Hepatocyte (in vitro differentiated cells): ENCODE results near the gene OR13H1. TPM values are rescaled to one million over a fixed set of nuclear protein-coding genes. Genes with fewer than 3 reads are reported as not detected.
"Not testable (repeated sequence)": the region's sequence is repeated elsewhere in the genome, so short reads cannot be mapped to it uniquely, and the experiment has no call there.

Experiments used
- DNase-seq: peaks from one replicate; pipeline ENCODE4 v3.0.0-alpha.2; 2016; ENCODE audit warnings: low spot score
- H2AFZ ChIP-seq: fragments of 200-600 bp; sonication (generic); 2 replicates; pipeline ENCODE4 v1.6.0; 2016; ENCODE audit warnings: antibody characterized with exemption, mild to moderate bottlenecking
- H3K27ac ChIP-seq: fragments of 200-600 bp; sonication (generic); 2 replicates; pipeline ENCODE4 v1.5.1; 2016; ENCODE audit warnings: mild to moderate bottlenecking
- H3K27me3 ChIP-seq: fragments of 200-600 bp; sonication (generic); 2 replicates; pipeline ENCODE4 v1.6.1; 2016
- H3K36me3 ChIP-seq: fragments of 200-600 bp; sonication (generic); replicated peaks from 2 replicates; pipeline ENCODE4 v1.5.1; 2016; ENCODE audit warnings: low read depth; ENCODE audit not compliant: insufficient read depth
- H3K4me1 ChIP-seq: fragments of 200-600 bp; sonication (generic); 2 replicates; pipeline ENCODE4 v1.5.1; 2016; ENCODE audit warnings: mild to moderate bottlenecking, moderate library complexity; ENCODE audit not compliant: insufficient read depth
- H3K4me2 ChIP-seq: fragments of 200-600 bp; sonication (generic); 2 replicates; pipeline ENCODE4 v1.6.0; 2016
- H3K4me3 ChIP-seq: fragments of 200-600 bp; sonication (generic); 2 replicates; pipeline ENCODE4 v1.5.1; 2016; ENCODE audit warnings: mild to moderate bottlenecking
- H3K79me2 ChIP-seq: fragments of 200-600 bp; sonication (generic); 2 replicates; pipeline ENCODE4 v1.6.0; 2017; ENCODE audit warnings: mild to moderate bottlenecking
- H3K9me2 ChIP-seq: fragments of 200-600 bp; sonication (generic); replicated peaks from 2 replicates; pipeline ENCODE4 v1.6.0; 2017; ENCODE audit warnings: mild to moderate bottlenecking; ENCODE audit not compliant: insufficient read depth
- H3K9me3 ChIP-seq: fragments of 200-600 bp; sonication (generic); 2 replicates; pipeline ENCODE4 v1.5.1; 2016; ENCODE audit warnings: low read depth, mild to moderate bottlenecking
- H4K20me1 ChIP-seq: fragments of 200-600 bp; sonication (generic); 2 replicates; pipeline ENCODE4 v1.6.0; 2016; ENCODE audit warnings: mild to moderate bottlenecking; ENCODE audit not compliant: insufficient read depth, poor library complexity, severe bottlenecking
- EZH2 ChIP-seq: fragments of 200-600 bp; sonication (generic); IDR thresholded peaks from 2 replicates; pipeline ENCODE4 v1.6.1; 2016; ENCODE audit warnings: antibody characterized with exemption, mild to moderate bottlenecking, borderline replicate concordance
- EZH2phosphoT487 ChIP-seq: fragments of 200-600 bp; sonication (generic); IDR thresholded peaks from one replicate; pipeline ENCODE4 v1.6.1; 2018; ENCODE audit warnings: antibody characterized with exemption, mild to moderate bottlenecking, low read depth, moderate library complexity; ENCODE audit not compliant: unreplicated experiment, severe bottlenecking
- WGBS: methylation state at CpG from one replicate; pipeline ENCODE4 v1.1.6; 2016; ENCODE audit warnings: low lambda C conversion rate; ENCODE audit errors: missing lambda C conversion rate; 5-methylcytosine and 5-hydroxymethylcytosine counted together
- polyA plus RNA-seq: library from polyadenylated mRNA; unstranded; fragments of >200 nt; fragmentation: Nextera tagmentation; extraction: Ambion mirVana; gene quantifications from 2 replicates; pipeline ENCODE4 v1.2.1, GENCODE V29; 2016
- total RNA-seq: library from RNA; depleted of rRNA; stranded (reverse); fragments of >200 nt; gene quantifications from 2 replicates; pipeline ENCODE4 v1.2.3, GENCODE V29; 2014
- TF ChIP-seq, protein P1 (sequence below): fragments of 200-600 bp; sonication (generic); IDR thresholded peaks from 2 replicates; pipeline ENCODE4 v1.5.1; 2016; ENCODE audit warnings: antibody characterized with exemption, mild to moderate bottlenecking; ENCODE audit not compliant: poor library complexity

Gene OR13H1
- total and polyA plus RNA-seq, 2 experiments from 2014 or later: not detected

DNA sequence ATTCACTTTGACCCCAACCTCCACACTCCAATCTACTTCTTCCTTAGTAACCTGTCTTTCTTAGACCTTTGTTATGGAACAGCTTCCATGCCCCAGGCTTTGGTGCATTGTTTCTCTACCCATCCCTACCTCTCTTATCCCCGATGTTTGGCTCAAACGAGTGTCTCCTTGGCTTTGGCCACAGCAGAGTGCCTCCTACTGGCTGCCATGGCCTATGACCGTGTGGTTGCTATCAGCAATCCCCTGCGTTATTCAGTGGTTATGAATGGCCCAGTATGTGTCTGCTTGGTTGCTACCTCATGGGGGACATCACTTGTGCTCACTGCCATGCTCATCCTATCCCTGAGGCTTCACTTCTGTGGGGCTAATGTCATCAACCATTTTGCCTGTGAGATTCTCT is 344 bp downstream of the OR13H1 start:
- Histone ChIP-seq H3K27ac (no peak overlapping the region), H3K4me2 (no peak overlapping the region), H3K9me2 (no peaks in the 10 kb centered on the region), H3K9me3 (no peaks in the 10 kb centered on the region), H3K4me1 (no peaks in the 10 kb centered on the region), H4K20me1 (no peaks in the 10 kb centered on the region), H3K79me2 (no peaks in the 10 kb centered on the region), H3K36me3 (no peaks in the 10 kb centered on the region), H2AFZ (no peak overlapping the region), H3K4me3 (no peak overlapping the region), H3K27me3 (no peaks in the 10 kb centered on the region)
- no peak for DNase-seq
- 82% methylated on average over 4 of the region's 4 CpGs for WGBS
- TF ChIP-seq EZH2phosphoT487: no peak
- TF ChIP-seq EZH2: no peak
- TF ChIP-seq, protein P1, sequence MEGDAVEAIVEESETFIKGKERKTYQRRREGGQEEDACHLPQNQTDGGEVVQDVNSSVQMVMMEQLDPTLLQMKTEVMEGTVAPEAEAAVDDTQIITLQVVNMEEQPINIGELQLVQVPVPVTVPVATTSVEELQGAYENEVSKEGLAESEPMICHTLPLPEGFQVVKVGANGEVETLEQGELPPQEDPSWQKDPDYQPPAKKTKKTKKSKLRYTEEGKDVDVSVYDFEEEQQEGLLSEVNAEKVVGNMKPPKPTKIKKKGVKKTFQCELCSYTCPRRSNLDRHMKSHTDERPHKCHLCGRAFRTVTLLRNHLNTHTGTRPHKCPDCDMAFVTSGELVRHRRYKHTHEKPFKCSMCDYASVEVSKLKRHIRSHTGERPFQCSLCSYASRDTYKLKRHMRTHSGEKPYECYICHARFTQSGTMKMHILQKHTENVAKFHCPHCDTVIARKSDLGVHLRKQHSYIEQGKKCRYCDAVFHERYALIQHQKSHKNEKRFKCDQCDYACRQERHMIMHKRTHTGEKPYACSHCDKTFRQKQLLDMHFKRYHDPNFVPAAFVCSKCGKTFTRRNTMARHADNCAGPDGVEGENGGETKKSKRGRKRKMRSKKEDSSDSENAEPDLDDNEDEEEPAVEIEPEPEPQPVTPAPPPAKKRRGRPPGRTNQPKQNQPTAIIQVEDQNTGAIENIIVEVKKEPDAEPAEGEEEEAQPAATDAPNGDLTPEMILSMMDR: no peak

DNA sequence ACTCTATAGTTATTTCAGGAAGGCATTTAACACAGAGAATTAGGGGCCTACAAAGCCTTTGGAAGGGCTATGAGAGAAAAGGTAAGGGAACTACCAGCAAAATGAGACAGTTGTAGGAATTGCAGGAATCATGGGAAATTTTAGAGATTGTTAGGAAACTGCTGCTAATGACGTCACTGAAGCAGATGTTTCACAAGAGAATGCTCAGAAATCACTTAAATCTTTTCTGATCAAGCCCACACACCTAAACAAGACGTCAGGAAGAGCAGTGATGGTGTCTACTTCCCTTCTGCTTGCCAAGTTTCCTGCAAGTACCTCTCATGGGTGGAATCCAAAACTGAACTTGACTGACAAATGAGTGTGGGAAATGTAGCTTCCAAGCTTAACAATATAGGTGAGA is 5.1 kb downstream of the OR13H1 start:
- Histone ChIP-seq H2AFZ (no peak overlapping the region), H4K20me1 (no peaks in the 10 kb centered on the region), H3K4me1 (no peaks in the 10 kb centered on the region), H3K4me2 (no peak overlapping the region), H3K4me3 (no peak overlapping the region), H3K27me3 (no peaks in the 10 kb centered on the region), H3K36me3 (no peaks in the 10 kb centered on the region), H3K27ac (no peak overlapping the region), H3K9me2 (no peaks in the 10 kb centered on the region), H3K79me2 (no peaks in the 10 kb centered on the region), H3K9me3 (no peaks in the 10 kb centered on the region)
- DNase-seq: no peak
- 41% methylated on average over 2 of the region's 2 CpGs for WGBS
- TF ChIP-seq, protein P1: no peak

DNA sequence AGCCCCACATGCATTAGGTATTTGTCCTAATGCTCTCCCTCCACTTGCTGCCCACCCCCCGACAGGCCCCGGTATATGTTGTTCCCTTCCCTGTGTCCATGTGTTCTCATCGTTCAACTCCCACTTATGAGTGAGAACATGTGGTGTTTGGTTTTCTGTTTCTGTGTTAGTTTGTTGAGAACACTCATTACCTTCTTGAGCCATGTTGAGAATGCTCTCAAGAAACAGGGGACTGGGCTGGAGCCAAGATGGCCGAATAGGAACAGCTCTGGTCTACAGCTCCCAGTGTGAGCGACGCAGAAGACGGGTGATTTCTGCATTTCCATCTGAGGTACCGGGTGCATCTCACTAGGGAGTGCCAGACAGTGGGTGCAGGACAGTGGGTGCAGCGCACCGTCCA is 8.6 kb downstream of the OR13H1 start:
- H3K27ac ChIP-seq, H3K79me2 ChIP-seq, H3K4me2 ChIP-seq, DNase-seq, H3K9me3 ChIP-seq, H3K4me1 ChIP-seq, H3K27me3 ChIP-seq, H3K9me2 ChIP-seq, H2AFZ ChIP-seq, H4K20me1 ChIP-seq, H3K36me3 ChIP-seq, H3K4me3 ChIP-seq: not testable (repeated sequence)
- WGBS: 78% methylated on average over 10 of the region's 10 CpGs

DNA sequence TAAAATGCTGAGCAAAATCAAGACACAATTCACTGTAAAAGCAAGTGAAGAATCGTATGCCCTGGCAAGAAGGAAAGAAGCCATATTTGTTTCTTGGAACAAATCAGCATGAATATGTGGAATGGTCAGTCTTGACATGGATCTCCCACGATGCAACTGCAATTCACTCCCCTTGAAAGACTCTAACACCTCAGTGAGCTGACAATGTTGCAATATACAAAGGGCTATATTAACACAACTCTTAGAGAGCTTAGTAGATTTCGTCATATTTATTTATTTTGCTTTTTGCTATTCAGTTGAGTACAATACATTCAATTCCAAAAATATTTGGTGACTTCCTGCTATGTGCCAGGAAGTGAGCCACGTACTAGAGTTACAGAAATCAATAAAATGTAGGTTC is 14.7 kb downstream of the OR13H1 start:
- no peaks in the 10 kb centered on the region for H3K79me2 ChIP-seq

More for the DNA sequence above, 14.7 kb downstream of the OR13H1 start:
- H3K9me3 ChIP-seq: no peaks in the 10 kb centered on the region
- no peaks in the 10 kb centered on the region for H3K9me2 ChIP-seq
- no peaks in the 10 kb centered on the region for H3K4me1 ChIP-seq
- 57% methylated on average over 4 of the region's 4 CpGs for WGBS
- H3K27ac ChIP-seq: no peak overlapping the region
- H4K20me1 ChIP-seq: no peaks in the 10 kb centered on the region
- no peak overlapping the region for H2AFZ ChIP-seq
- TF ChIP-seq EZH2: no peak
- TF ChIP-seq, protein P1: no peak
- TF ChIP-seq EZH2phosphoT487: no peak
- H3K4me2 ChIP-seq: no peak overlapping the region
- no peaks in the 10 kb centered on the region for H3K27me3 ChIP-seq
- no peak overlapping the region for H3K4me3 ChIP-seq
- no peak for DNase-seq
- H3K36me3 ChIP-seq: no peaks in the 10 kb centered on the region
